ENCODE measurements around the gene PLXDC2. TPM values are rescaled to one million over a fixed set of nuclear protein-coding genes. Genes with fewer than 3 reads are reported as not detected.

The PLXDC2 gene
- total and polyA plus RNA-seq, 4 donors, result 11.8 to 99.6 (median 40.8) TPM

DNA sequence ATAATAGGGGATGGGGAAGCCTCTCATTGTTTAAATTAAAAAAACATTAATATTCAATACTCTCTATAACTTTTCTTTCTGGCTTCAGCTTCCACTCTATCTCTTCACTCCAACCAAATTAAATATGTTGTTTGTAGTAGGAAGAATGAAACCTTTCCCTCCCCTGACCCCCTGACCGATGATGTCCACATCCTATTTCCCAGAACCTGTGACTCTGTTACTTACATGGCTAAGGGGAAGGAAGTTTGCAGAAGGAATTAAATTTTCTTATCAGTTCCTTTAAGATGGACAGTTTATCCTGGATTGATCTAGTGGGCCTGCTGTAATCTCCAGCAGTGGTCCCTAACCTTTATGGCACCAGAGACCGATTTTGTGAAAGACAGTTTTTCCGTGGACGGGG, 130.0 kb downstream of the PLXDC2 start:
- TF ChIP-seq, protein P1, sequence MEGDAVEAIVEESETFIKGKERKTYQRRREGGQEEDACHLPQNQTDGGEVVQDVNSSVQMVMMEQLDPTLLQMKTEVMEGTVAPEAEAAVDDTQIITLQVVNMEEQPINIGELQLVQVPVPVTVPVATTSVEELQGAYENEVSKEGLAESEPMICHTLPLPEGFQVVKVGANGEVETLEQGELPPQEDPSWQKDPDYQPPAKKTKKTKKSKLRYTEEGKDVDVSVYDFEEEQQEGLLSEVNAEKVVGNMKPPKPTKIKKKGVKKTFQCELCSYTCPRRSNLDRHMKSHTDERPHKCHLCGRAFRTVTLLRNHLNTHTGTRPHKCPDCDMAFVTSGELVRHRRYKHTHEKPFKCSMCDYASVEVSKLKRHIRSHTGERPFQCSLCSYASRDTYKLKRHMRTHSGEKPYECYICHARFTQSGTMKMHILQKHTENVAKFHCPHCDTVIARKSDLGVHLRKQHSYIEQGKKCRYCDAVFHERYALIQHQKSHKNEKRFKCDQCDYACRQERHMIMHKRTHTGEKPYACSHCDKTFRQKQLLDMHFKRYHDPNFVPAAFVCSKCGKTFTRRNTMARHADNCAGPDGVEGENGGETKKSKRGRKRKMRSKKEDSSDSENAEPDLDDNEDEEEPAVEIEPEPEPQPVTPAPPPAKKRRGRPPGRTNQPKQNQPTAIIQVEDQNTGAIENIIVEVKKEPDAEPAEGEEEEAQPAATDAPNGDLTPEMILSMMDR (IDR thresholded peaks at IDR 0.05; ENCODE audit: control extremely low read depth, extremely low read depth), result no peak
- Histone ChIP-seq H3K4me1 (ENCODE audit: control insufficient read depth in 5 of 5, insufficient read depth in 5 of 5, low read length in 5 of 5) (peaks cover 0 to 35% (median 14%) of the 10 kb centered on the region in 5 donors), H3K4me3 (no peak overlapping the region), H3K27me3 (ENCODE audit: control insufficient read depth in 3 of 3, insufficient read depth in 3 of 3, low read length in 2 of 3) (no peaks in the 10 kb centered on the region), H3K9me3 (ENCODE audit: control insufficient read depth in 4 of 4, insufficient read depth in 3 of 4, low read length in 3 of 4) (no peaks in the 10 kb centered on the region), H3K27ac (ENCODE audit: low read depth in 1 of 2, low read length in 1 of 2) (no peak overlapping the region), H3K9ac (ENCODE audit: insufficient read depth in 1 of 2, low read length in 2 of 2) (no peak overlapping the region), H3K36me3 (ENCODE audit: control insufficient read depth in 4 of 4, insufficient read depth in 4 of 4, low read length in 4 of 4) (peaks cover 0 to 5% (median 2%) of the 10 kb centered on the region in 4 donors)
- DNase-seq (no peak), ATAC-seq (ENCODE audit: insufficient read depth, low FRiP score) (no peak)
- WGBS, 2 donors, result 69 to 74% methylated on average over 4 of the region's 4 CpGs

DNA sequence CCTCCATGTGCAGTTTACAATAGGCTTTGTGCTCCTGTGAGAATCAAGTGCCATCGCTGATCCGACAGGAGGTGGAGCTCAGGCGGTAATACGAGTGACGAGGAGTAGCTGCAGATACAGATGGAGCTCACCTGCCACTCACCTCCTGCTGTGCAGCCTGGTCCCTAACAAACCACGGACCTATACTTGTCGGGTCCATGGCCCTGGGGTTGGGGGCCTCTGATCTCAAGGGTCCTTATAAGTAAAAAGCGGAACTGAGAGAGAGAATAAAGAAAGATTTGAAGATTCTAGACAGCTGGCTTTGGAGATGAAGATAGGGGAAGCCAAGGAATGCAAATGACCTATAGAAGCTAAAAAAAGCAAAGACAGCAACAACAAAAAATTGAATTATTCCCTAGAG, 130.6 kb downstream of the PLXDC2 start:
- WGBS, 2 donors, result 90 to 96% methylated on average over 8 of the region's 8 CpGs
- Histone ChIP-seq H3K4me1 (ENCODE audit: control insufficient read depth in 5 of 5, insufficient read depth in 5 of 5, low read length in 5 of 5) (peaks cover 0 to 35% (median 14%) of the 10 kb centered on the region in 5 donors), H3K36me3 (ENCODE audit: control insufficient read depth in 4 of 4, insufficient read depth in 4 of 4, low read length in 4 of 4) (peaks cover 0 to 8% (median 3%) of the 10 kb centered on the region in 4 donors), H3K9ac (ENCODE audit: insufficient read depth in 1 of 2, low read length in 2 of 2) (no peak overlapping the region), H3K27me3 (ENCODE audit: control insufficient read depth in 3 of 3, insufficient read depth in 3 of 3, low read length in 2 of 3) (no peaks in the 10 kb centered on the region), H3K9me3 (ENCODE audit: control insufficient read depth in 4 of 4, insufficient read depth in 3 of 4, low read length in 3 of 4) (no peaks in the 10 kb centered on the region), H3K4me3 (no peak overlapping the region), H3K27ac (ENCODE audit: low read depth in 1 of 2, low read length in 1 of 2) (peak overlapping the region; percentile 17 to 59)
- TF ChIP-seq, protein P1 (IDR thresholded peaks at IDR 0.05; ENCODE audit: control extremely low read depth, extremely low read depth), result no peak
- ATAC-seq (ENCODE audit: insufficient read depth, low FRiP score), result no peak
- no peak for DNase-seq

DNA sequence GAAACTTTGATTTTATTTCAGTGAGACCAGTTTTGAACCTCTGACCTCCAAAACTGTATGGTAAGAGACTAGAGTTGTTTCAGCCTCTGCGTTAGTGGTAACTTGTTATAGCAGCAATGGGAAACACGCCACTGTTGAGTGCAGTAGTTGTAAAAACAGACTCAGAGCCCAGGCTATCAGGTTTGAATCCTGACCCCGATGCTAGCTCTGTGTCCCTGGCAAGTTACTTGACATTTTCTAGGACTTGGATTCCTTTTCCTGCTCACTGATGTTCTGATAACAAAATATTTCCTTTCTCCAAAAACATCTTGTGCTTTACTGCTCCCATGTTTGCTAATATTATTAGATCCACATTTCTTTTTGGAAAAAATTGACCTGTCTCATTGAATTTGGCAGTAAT, 131.0 kb downstream of the PLXDC2 start:
- Histone ChIP-seq H3K27ac (ENCODE audit: low read depth in 1 of 2, low read length in 1 of 2) (peak overlapping the region in 1 of 2 donors; percentile 17), H3K9me3 (ENCODE audit: control insufficient read depth in 4 of 4, insufficient read depth in 3 of 4, low read length in 3 of 4) (no peaks in the 10 kb centered on the region), H3K9ac (ENCODE audit: insufficient read depth in 1 of 2, low read length in 2 of 2) (no peak overlapping the region), H3K36me3 (ENCODE audit: control insufficient read depth in 4 of 4, insufficient read depth in 4 of 4, low read length in 4 of 4) (peaks cover 0 to 9% (median 3%) of the 10 kb centered on the region in 4 donors), H3K4me3 (no peak overlapping the region), H3K4me1 (ENCODE audit: control insufficient read depth in 5 of 5, insufficient read depth in 5 of 5, low read length in 5 of 5) (peaks cover 0 to 35% (median 14%) of the 10 kb centered on the region in 5 donors), H3K27me3 (ENCODE audit: control insufficient read depth in 3 of 3, insufficient read depth in 3 of 3, low read length in 2 of 3) (no peaks in the 10 kb centered on the region)
- WGBS, 2 donors, result 43 to 54% methylated on average over 3 of the region's 3 CpGs
- ATAC-seq (ENCODE audit: insufficient read depth, low FRiP score), result no peak
- TF ChIP-seq, protein P1 (IDR thresholded peaks at IDR 0.05; ENCODE audit: control extremely low read depth, extremely low read depth), result no peak
- no peak for DNase-seq

DNA sequence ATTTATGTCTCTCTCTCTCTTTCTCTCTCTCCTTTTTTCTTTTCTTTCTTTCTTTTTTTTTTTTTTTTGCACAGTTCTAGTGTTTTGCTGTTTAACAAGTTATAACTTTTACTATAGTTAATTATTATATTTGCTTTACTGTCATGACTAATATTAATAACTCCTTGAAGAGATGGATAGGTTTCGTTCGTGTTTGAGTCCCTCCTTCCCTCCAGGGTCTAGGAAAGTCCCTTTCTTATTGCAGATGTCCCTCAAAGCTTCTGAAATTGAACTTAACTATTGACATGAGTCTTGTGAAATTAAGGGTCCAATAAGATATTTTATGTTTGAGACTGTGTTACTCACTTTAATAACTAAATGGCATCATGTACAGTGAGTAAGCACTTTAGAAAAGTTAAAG, 131.4 kb downstream of the PLXDC2 start:
- TF ChIP-seq, protein P1 (IDR thresholded peaks at IDR 0.05; ENCODE audit: control extremely low read depth, extremely low read depth), result no peak
- DNase-seq (no peak), ATAC-seq (ENCODE audit: insufficient read depth, low FRiP score) (no peak)
- no peaks in the 10 kb centered on the region for H3K27me3 ChIP-seq (ENCODE audit: control insufficient read depth in 3 of 3, insufficient read depth in 3 of 3, low read length in 2 of 3)
- no peak overlapping the region for H3K27ac ChIP-seq (ENCODE audit: low read depth in 1 of 2, low read length in 1 of 2)
- no peak overlapping the region for H3K9ac ChIP-seq (ENCODE audit: insufficient read depth in 1 of 2, low read length in 2 of 2)
- H3K36me3 ChIP-seq (ENCODE audit: control insufficient read depth in 4 of 4, insufficient read depth in 4 of 4, low read length in 4 of 4), result peaks cover 0 to 9% (median 3%) of the 10 kb centered on the region in 4 donors
- H3K9me3 ChIP-seq (ENCODE audit: control insufficient read depth in 4 of 4, insufficient read depth in 3 of 4, low read length in 3 of 4), result no peaks in the 10 kb centered on the region
- peaks cover 0 to 37% (median 14%) of the 10 kb centered on the region in 5 donors for H3K4me1 ChIP-seq (ENCODE audit: control insufficient read depth in 5 of 5, insufficient read depth in 5 of 5, low read length in 5 of 5)
- H3K4me3 ChIP-seq, result no peak overlapping the region
- 63 to 80% methylated on average over 2 of the region's 2 CpGs for WGBS, 2 donors

Data from lung (tissue), 12 donors.